CD4-positive, alpha-beta T cell treated with Interleukin-10 for 1 hour (primary cell): ENCODE results near the gene HCRTR2.
"Not testable (repeated sequence)": the region's sequence is repeated elsewhere in the genome, so short reads cannot be mapped to it uniquely, and the experiment has no call there.

ENCODE experiments used
- DNase-seq: peaks from one replicate; pipeline ENCODE4 v3.0.0-alpha.2; 2020

HCRTR2 gene

GRCh38 chr6:55174211-55175026, at the start of gene HCRTR2:
TSS of gene HCRTR2 (plus strand) at chr6:55174515. CDS start at chr6:55174588, 73 bp downstream.
- no peak for DNase-seq

GRCh38 chr6:55130806-55131324, 43.5 kb upstream of the HCRTR2 start:
- no peak for DNase-seq

- no peak for DNase-seq
These were observed 42.7 kb upstream of the HCRTR2 start for GRCh38 chr6:55131616-55132015.

- DNase-seq, result no peak
These were observed 37.4 kb upstream of the HCRTR2 start for GRCh38 chr6:55136916-55137315.

GRCh38 chr6:55137929-55138693, 36.2 kb upstream of the HCRTR2 start:
- no peak for DNase-seq

GRCh38 chr6:55141611-55142010, 32.7 kb upstream of the HCRTR2 start:
- DNase-seq, result no peak

- no peak for DNase-seq
These were observed 31.7 kb upstream of the HCRTR2 start for GRCh38 chr6:55142610-55143009.

GRCh38 chr6:55153284-55153683, 21.0 kb upstream of the HCRTR2 start:
- no peak for DNase-seq

GRCh38 chr6:55158784-55159183, 15.5 kb upstream of the HCRTR2 start:
- not testable (repeated sequence) for DNase-seq

GRCh38 chr6:55167860-55168259, 6.5 kb upstream of the HCRTR2 start:
- DNase-seq, result no peak

GRCh38 chr6:55175078-55176049, 1.0 kb downstream of the HCRTR2 start:
- no peak for DNase-seq

GRCh38 chr6:55176958-55177357, 2.6 kb downstream of the HCRTR2 start:
- DNase-seq, result no peak

GRCh38 chr6:55180258-55180657, 5.9 kb downstream of the HCRTR2 start:
- DNase-seq, result no peak

- no peak for DNase-seq
These were observed 7.8 kb downstream of the HCRTR2 start for GRCh38 chr6:55182016-55182650.

- no peak for DNase-seq
These were observed 10.6 kb downstream of the HCRTR2 start for GRCh38 chr6:55184782-55185530.

- no peak for DNase-seq
These were observed 24.4 kb downstream of the HCRTR2 start for GRCh38 chr6:55198715-55199114.

- no peak for DNase-seq
These were observed 24.9 kb downstream of the HCRTR2 start for GRCh38 chr6:55199239-55199638.

- DNase-seq, result no peak
These were observed 34.5 kb downstream of the HCRTR2 start for GRCh38 chr6:55208478-55209458.

- no peak for DNase-seq
These were observed 36.6 kb downstream of the HCRTR2 start for GRCh38 chr6:55210952-55211351.

- DNase-seq, result no peak
These were observed 37.8 kb downstream of the HCRTR2 start for GRCh38 chr6:55212156-55212555.
